Neuronal stem cell (in vitro differentiated cells): Measurements from ENCODE around the gene TCF7L2.

Experiments used
- DNase-seq: peaks from one replicate; pipeline ENCODE4 v3.0.0-alpha.2; 2013; ENCODE audit warnings: low spot score
- H2AFZ ChIP-seq: one replicate; pipeline ENCODE4 v1.6.1; 2013; ENCODE audit warnings: mild to moderate bottlenecking, low read length, inconsistent platforms
- H2AK5ac ChIP-seq: 2 replicates; pipeline ENCODE4 v1.6.1; 2013; ENCODE audit warnings: low read depth, mild to moderate bottlenecking, inconsistent platforms, low read length, moderate library complexity, mixed read lengths
- H2BK120ac ChIP-seq: 2 replicates; pipeline ENCODE4 v1.6.1; 2013; ENCODE audit warnings: low read depth, mild to moderate bottlenecking, inconsistent platforms, low read length, moderate library complexity, mixed read lengths
- H2BK12ac ChIP-seq: one replicate; pipeline ENCODE4 v1.6.1; 2013; ENCODE audit warnings: low read length, inconsistent platforms
- H2BK15ac ChIP-seq: 2 replicates; pipeline ENCODE4 v1.6.1; 2013; ENCODE audit warnings: mild to moderate bottlenecking, low read length, inconsistent platforms, mixed read lengths
- H2BK5ac ChIP-seq: one replicate; pipeline ENCODE4 v1.6.1; 2013; ENCODE audit warnings: inconsistent platforms, mild to moderate bottlenecking, low read length, moderate library complexity
- H3K14ac ChIP-seq: one replicate; pipeline ENCODE4 v1.6.1; 2013; ENCODE audit warnings: low read length, inconsistent platforms
- H3K18ac ChIP-seq: 2 replicates; pipeline ENCODE4 v1.6.1; 2013; ENCODE audit warnings: low read length, inconsistent platforms
- H3K23ac ChIP-seq: 2 replicates; pipeline ENCODE4 v1.6.1; 2013; ENCODE audit warnings: low read depth, mild to moderate bottlenecking, mixed read lengths, low read length, inconsistent platforms; ENCODE audit not compliant: poor library complexity
- H3K27ac ChIP-seq: replicated peaks from 3 replicates; pipeline ENCODE4 v1.5.1; 2013; ENCODE audit warnings: low read length, inconsistent platforms
- H3K27me3 ChIP-seq, 3 experiments: 2 replicates each; pipeline ENCODE4 v1.6.1; 2013; ENCODE audit warnings: low read length in 3 of 3, mild to moderate bottlenecking in 2 of 3, inconsistent platforms in 1 of 3, low read depth in 1 of 3, mixed read lengths in 1 of 3, moderate library complexity in 1 of 3; ENCODE audit not compliant: control insufficient read depth in 3 of 3, insufficient read depth in 3 of 3
- H3K36me3 ChIP-seq, 2 donors: replicated peaks in 1 of 2; 2 replicates each; pipeline ENCODE4 v1.6.1; 2013; ENCODE audit warnings: low read length in 2 of 2; ENCODE audit not compliant: control insufficient read depth in 2 of 2, insufficient read depth in 2 of 2
- H3K4ac ChIP-seq: 2 replicates; pipeline ENCODE4 v1.6.1; 2013; ENCODE audit warnings: inconsistent platforms, mild to moderate bottlenecking, low read length, moderate library complexity
- H3K4me1 ChIP-seq, 2 donors: 1 replicate in 1 of 2; 2 replicates in 1 of 2; pipeline ENCODE4 v1.6.1; 2013; ENCODE audit warnings: low read length in 2 of 2, low read depth in 1 of 2; ENCODE audit not compliant: control insufficient read depth in 2 of 2, insufficient read depth in 1 of 2
- H3K4me2 ChIP-seq: one replicate; pipeline ENCODE4 v1.6.1; 2013; ENCODE audit warnings: mild to moderate bottlenecking, low read length, inconsistent platforms; ENCODE audit not compliant: insufficient read depth, poor library complexity, severe bottlenecking
- H3K4me3 ChIP-seq, 2 donors: 2 replicates each; pipeline ENCODE4 v1.5.1; 2013; ENCODE audit warnings: low read length in 2 of 2, mild to moderate bottlenecking in 2 of 2, inconsistent platforms in 1 of 2, moderate library complexity in 1 of 2
- H3K79me1 ChIP-seq: one replicate; pipeline ENCODE4 v1.6.1; 2013; ENCODE audit warnings: low read depth, mild to moderate bottlenecking, inconsistent platforms, low read length, moderate library complexity
- H3K9ac ChIP-seq: one replicate; pipeline ENCODE4 v1.6.1; 2013; ENCODE audit warnings: mild to moderate bottlenecking, low read depth, low read length, inconsistent platforms; ENCODE audit not compliant: poor library complexity
- H3K9me3 ChIP-seq, 2 donors: replicated peaks in 1 of 2; 2 replicates each; pipeline versions ENCODE3 to v1.6.1; 2013; ENCODE audit warnings: low read length in 2 of 2, mild to moderate bottlenecking in 2 of 2, inconsistent platforms in 1 of 2, low read depth in 1 of 2, mixed read lengths in 1 of 2, moderate library complexity in 1 of 2; ENCODE audit not compliant: control insufficient read depth in 2 of 2, insufficient read depth in 1 of 2
- H4K8ac ChIP-seq: one replicate; pipeline ENCODE4 v1.6.1; 2013; ENCODE audit warnings: low read depth, mild to moderate bottlenecking, inconsistent platforms, low read length, moderate library complexity
- H4K91ac ChIP-seq: one replicate; pipeline ENCODE4 v1.6.1; 2013; ENCODE audit warnings: low read length, low read depth, mild to moderate bottlenecking, inconsistent platforms; ENCODE audit not compliant: poor library complexity
- WGBS, 2 donors: extraction: QIAGEN DNeasy Blood & Tissue Kit; methylation state at CpG; one replicate each; pipeline ENCODE4 v1.1.7; 2013; ENCODE audit warnings: missing lambda C conversion rate in 2 of 2, mixed read lengths in 1 of 2; ENCODE audit not compliant: insufficient read length in 2 of 2, insufficient replicate concordance in 1 of 2; ENCODE audit errors: extremely low coverage in 2 of 2; 5-methylcytosine and 5-hydroxymethylcytosine counted together

Gene TCF7L2

GRCh38 chr10:113035732-113036312, 85.8 kb downstream of the TCF7L2 start:
- H3K36me3 ChIP-seq: peaks cover 0 to 20% of the 10 kb centered on the region in 2 donors
- no peak overlapping the region for H3K23ac ChIP-seq
- no peak overlapping the region for H4K8ac ChIP-seq
- no peaks in the 10 kb centered on the region for H3K27me3 ChIP-seq
- H2AK5ac ChIP-seq: no peak overlapping the region
- peaks cover 3 to 6% of the 10 kb centered on the region in 2 donors for H3K4me1 ChIP-seq
- no peak overlapping the region for H3K4me2 ChIP-seq
- H3K4me3 ChIP-seq: no peak overlapping the region
- no peak overlapping the region for H2BK5ac ChIP-seq
- DNase-seq: no peak
- no peak overlapping the region for H2BK120ac ChIP-seq
- WGBS, 2 donors: no CpG with 5 or more reads among the region's 5 CpGs
- no peaks in the 10 kb centered on the region for H3K9me3 ChIP-seq
- H3K27ac ChIP-seq: no peak overlapping the region
- H3K14ac ChIP-seq: no peak overlapping the region
- H2BK15ac ChIP-seq: no peak overlapping the region
- no peak overlapping the region for H3K4ac ChIP-seq
- no peak overlapping the region for H2BK12ac ChIP-seq
- no peak overlapping the region for H3K9ac ChIP-seq
- H2AFZ ChIP-seq: no peak overlapping the region
- peaks cover 4% of the 10 kb centered on the region for H3K79me1 ChIP-seq
- no peak overlapping the region for H3K18ac ChIP-seq
- H4K91ac ChIP-seq: no peak overlapping the region

- no peak overlapping the region for H2BK12ac ChIP-seq
- H3K9ac ChIP-seq: no peak overlapping the region
- DNase-seq: no peak
- no peak overlapping the region for H2BK15ac ChIP-seq
- no peak overlapping the region for H3K4ac ChIP-seq
- no peak overlapping the region for H3K14ac ChIP-seq
- peaks cover 3 to 6% of the 10 kb centered on the region in 2 donors for H3K4me1 ChIP-seq
- no peak overlapping the region for H3K18ac ChIP-seq
- H3K4me3 ChIP-seq: no peak overlapping the region
- WGBS, 2 donors: no CpG with 5 or more reads among the region's 2 CpGs
- H2BK5ac ChIP-seq: no peak overlapping the region
- H3K27me3 ChIP-seq: no peaks in the 10 kb centered on the region
- H2AK5ac ChIP-seq: no peak overlapping the region
- no peak overlapping the region for H3K27ac ChIP-seq
- peaks cover 3% of the 10 kb centered on the region for H3K79me1 ChIP-seq
- no peak overlapping the region for H3K23ac ChIP-seq
- no peaks in the 10 kb centered on the region for H3K9me3 ChIP-seq
- H3K36me3 ChIP-seq: peaks cover 2 to 26% of the 10 kb centered on the region in 2 donors
- no peak overlapping the region for H4K8ac ChIP-seq
- no peak overlapping the region for H2AFZ ChIP-seq
- H2BK120ac ChIP-seq: no peak overlapping the region
- no peak overlapping the region for H3K4me2 ChIP-seq
- no peak overlapping the region for H4K91ac ChIP-seq
Observed at GRCh38 chr10:113036619-113037018, 86.6 kb downstream of the TCF7L2 start.

- Histone ChIP-seq H3K9ac (no peak overlapping the region), H2BK5ac (no peak overlapping the region), H3K23ac (no peak overlapping the region), H2BK120ac (no peak overlapping the region), H3K4ac (no peak overlapping the region), H3K18ac (no peak overlapping the region), H2BK12ac (no peak overlapping the region), H3K79me1 (peaks cover 5% of the 10 kb centered on the region), H3K27me3 (no peaks in the 10 kb centered on the region), H2AFZ (no peak overlapping the region), H4K91ac (no peak overlapping the region), H3K27ac (no peak overlapping the region), H3K4me2 (no peak overlapping the region), H3K4me1 (peaks cover 3% of the 10 kb centered on the region in 2 donors), H3K4me3 (no peak overlapping the region), H4K8ac (no peak overlapping the region), H3K14ac (no peak overlapping the region), H2AK5ac (no peak overlapping the region), H3K36me3 (peaks cover 4 to 32% of the 10 kb centered on the region in 2 donors), H3K9me3 (no peaks in the 10 kb centered on the region), H2BK15ac (no peak overlapping the region)
- DNase-seq: no peak
- no CpG with 5 or more reads among the region's 2 CpGs for WGBS, 2 donors
Observed at GRCh38 chr10:113037218-113037617, 87.2 kb downstream of the TCF7L2 start.

- whole genome bisulfite sequencing, 2 donors: no CpG with 5 or more reads among the region's 12 CpGs
- Histone ChIP-seq H3K27ac (no peak overlapping the region), H3K4me2 (no peak overlapping the region), H3K18ac (no peak overlapping the region), H3K9ac (no peak overlapping the region), H2BK15ac (no peak overlapping the region), H3K23ac (no peak overlapping the region), H2BK120ac (no peak overlapping the region), H3K36me3 (peaks cover 4 to 41% of the 10 kb centered on the region in 2 donors), H2AK5ac (no peak overlapping the region), H3K4me1 (peaks cover 3 to 4% of the 10 kb centered on the region in 2 donors), H4K8ac (no peak overlapping the region), H3K14ac (no peak overlapping the region), H3K27me3 (no peaks in the 10 kb centered on the region), H2BK12ac (no peak overlapping the region), H2BK5ac (no peak overlapping the region), H4K91ac (no peak overlapping the region), H2AFZ (no peak overlapping the region), H3K9me3 (no peaks in the 10 kb centered on the region), H3K4me3 (no peak overlapping the region), H3K79me1 (peaks cover 5% of the 10 kb centered on the region), H3K4ac (no peak overlapping the region)
- DNase-seq: no peak
Observed at GRCh38 chr10:113038183-113038582, 88.1 kb downstream of the TCF7L2 start.
